ENCODE measurements around the gene TPM4.

TPM4 gene

DNA sequence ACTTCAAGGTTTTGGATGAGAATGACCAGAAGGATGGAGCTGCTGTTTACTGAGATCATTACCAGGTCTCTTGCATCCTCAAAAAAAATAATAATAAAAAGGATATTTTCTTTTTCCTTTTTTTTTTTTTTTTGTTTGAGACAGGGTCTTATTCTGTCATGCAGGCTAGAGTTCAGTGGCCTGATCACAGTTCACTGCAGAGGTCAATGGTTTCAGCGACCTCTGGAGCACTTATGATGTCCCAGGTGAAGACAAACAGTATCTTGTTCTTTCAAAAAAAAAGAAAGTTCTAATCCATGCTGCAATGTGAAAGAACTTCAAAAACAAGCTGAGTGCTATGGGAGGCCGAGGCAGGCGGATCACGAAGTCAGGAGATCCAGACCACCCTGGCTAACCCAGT lies 30.4 kb upstream of the TPM4 start:
- DNase-seq (ENCODE audit: low read depth), result no peak
- H3K4me3 ChIP-seq (ENCODE audit: low read length), result no peak overlapping the region
- TF ChIP-seq, protein P1, sequence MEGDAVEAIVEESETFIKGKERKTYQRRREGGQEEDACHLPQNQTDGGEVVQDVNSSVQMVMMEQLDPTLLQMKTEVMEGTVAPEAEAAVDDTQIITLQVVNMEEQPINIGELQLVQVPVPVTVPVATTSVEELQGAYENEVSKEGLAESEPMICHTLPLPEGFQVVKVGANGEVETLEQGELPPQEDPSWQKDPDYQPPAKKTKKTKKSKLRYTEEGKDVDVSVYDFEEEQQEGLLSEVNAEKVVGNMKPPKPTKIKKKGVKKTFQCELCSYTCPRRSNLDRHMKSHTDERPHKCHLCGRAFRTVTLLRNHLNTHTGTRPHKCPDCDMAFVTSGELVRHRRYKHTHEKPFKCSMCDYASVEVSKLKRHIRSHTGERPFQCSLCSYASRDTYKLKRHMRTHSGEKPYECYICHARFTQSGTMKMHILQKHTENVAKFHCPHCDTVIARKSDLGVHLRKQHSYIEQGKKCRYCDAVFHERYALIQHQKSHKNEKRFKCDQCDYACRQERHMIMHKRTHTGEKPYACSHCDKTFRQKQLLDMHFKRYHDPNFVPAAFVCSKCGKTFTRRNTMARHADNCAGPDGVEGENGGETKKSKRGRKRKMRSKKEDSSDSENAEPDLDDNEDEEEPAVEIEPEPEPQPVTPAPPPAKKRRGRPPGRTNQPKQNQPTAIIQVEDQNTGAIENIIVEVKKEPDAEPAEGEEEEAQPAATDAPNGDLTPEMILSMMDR (IDR thresholded peaks at IDR 0.05; ENCODE audit: insufficient read depth, low read depth, low read length, missing control alignments), result no peak

DNA sequence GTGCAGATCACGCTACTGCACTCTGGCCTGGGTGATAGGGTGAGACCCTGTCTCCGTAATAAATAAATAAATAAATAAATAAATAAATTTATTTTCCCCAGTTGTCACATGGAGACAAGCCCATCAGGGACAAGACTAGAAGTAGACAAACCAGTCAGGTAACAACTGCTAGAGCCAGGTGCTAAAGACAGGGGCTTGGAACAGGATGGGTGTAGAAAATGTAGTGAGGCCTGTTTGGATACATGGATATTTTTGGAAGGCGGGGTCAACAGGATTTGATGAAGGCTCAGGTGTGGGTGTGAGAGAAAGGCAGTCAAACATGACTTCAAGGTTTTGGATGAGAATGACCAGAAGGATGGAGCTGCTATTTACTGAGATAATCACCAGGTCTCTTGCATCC lies 27.7 kb upstream of the TPM4 start:
- peak; percentile 17 for DNase-seq (ENCODE audit: low read depth)
- TF ChIP-seq, protein P1 (IDR thresholded peaks at IDR 0.05; ENCODE audit: insufficient read depth, low read depth, low read length, missing control alignments), result no peak
- H3K4me3 ChIP-seq (ENCODE audit: low read length), result no peak overlapping the region

DNA sequence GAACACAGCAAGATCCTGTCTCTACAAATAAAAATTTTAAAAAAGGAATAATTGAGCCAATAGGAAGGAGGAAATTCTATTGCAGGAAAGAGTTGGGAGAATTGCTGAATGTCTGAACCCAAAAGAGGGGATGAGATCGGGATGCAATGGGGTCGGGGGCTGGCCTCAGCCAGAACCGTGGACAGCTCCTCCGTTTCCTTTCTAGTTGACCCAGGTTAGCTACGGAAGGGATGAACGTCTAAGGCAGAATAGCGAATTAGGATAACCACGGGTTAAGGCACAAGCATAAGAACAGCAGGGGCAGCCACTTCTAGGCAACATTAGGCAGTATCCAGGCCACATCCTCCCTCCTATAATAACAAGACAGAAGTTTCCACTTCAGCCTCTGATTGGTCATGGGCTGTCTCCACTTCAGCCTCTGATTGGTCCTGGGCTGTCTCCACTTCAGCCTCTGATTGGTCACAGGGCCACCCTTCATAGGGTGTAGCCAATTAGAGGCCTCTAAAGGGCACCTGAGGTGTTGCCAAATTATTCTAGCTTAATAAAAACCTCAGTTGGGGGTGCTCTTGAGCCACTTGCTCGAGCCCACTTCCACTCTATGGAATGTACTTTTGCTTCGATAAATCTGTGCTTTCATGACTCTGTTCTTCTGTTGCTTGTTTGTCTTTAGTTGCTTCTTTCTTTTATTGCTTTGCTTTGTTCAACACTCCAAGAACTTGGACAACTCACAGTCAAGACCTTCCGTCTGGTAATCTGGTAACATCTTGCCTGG lies 24.9 kb upstream of the TPM4 start:
- H3K4me3 ChIP-seq (ENCODE audit: low read length), result no peak overlapping the region
- TF ChIP-seq, protein P1 (IDR thresholded peaks at IDR 0.05; ENCODE audit: insufficient read depth, low read depth, low read length, missing control alignments), result no peak
- no peak for DNase-seq (ENCODE audit: low read depth)

DNA sequence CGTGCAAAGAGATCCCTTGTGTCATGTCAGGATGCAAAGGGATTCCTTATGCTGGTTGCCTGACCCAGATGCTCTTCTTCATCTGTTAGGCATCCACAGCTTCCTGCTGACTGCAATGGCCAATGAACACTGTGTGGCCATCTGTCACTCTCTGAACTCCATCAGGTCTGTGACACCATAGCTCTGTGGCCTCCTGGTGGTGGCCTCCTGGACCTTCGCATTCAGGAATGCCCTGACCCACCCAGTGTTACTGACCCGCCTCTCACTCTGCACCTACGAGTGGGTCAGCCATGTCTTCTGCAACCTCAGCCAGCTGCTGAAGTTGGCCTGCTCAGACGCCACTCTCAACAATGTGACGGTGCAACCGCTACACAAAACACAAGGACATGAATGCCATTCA lies 23.9 kb upstream of the TPM4 start:
- no peak for DNase-seq (ENCODE audit: low read depth)
- H3K4me3 ChIP-seq (ENCODE audit: low read length), result no peak overlapping the region
- TF ChIP-seq, protein P1 (IDR thresholded peaks at IDR 0.05; ENCODE audit: insufficient read depth, low read depth, low read length, missing control alignments), result no peak

DNA sequence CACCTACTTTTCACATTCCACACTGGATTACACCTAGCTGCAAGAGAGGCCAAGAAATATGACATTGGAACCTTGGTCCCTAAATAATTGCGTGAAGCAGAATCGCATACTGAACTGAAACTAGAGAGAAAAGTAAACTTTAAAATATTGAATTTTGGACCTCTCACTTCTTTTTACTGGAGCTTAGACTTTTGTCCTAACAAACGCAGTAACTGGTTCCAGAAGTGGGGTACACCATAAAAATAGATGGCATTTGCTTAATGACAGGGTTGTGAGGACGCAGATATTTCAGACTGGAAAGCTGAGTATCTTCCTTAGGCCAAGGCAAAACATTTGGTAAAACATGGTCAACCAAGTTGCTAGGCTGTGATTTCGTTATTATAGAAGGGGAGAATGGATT lies 19.2 kb upstream of the TPM4 start:
- H3K4me3 ChIP-seq (ENCODE audit: low read length), result no peak overlapping the region
- no peak for DNase-seq (ENCODE audit: low read depth)
- TF ChIP-seq, protein P1 (IDR thresholded peaks at IDR 0.05; ENCODE audit: insufficient read depth, low read depth, low read length, missing control alignments), result no peak

DNA sequence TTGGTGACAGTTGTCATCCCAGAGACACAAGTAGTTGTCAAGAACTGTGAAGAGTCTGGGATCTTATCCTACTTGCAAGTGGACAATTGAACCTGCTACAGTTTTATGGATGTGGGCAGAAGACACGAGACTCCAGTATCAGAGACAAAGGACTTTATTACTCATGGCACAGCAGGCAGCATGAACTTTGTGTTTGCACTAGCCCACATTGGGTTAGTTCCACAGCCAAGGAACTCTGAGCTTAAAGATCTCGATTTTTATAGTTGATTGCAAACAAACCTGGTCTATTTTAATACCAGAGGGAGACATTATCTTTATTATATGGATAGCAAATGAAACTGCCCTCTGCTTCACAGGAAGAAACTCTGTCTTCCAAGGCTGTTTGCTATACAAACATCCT lies 16.0 kb upstream of the TPM4 start:
- DNase-seq (ENCODE audit: low read depth), result no peak
- H3K4me3 ChIP-seq (ENCODE audit: low read length), result no peak overlapping the region
- TF ChIP-seq, protein P1 (IDR thresholded peaks at IDR 0.05; ENCODE audit: insufficient read depth, low read depth, low read length, missing control alignments), result no peak

DNA sequence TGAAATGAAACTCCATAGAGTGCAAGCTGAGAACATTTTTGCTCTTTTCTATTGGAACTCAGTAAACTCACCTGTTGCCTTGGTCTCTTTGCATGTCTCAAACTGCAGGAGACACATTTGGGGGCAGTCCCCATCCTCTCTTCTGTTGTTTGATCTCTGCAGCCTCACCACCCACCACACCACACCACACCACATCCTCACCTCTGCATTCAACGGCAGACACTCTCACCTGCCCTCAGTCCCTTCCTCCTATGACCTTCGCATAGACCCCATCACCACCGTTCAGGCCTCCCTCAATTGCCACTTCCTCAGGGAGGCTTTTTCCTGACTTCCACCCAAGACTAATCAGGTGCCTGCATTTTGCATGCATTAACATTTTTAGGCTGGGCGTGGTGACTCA lies 14.4 kb upstream of the TPM4 start:
- DNase-seq (ENCODE audit: low read depth), result no peak
- TF ChIP-seq, protein P1 (IDR thresholded peaks at IDR 0.05; ENCODE audit: insufficient read depth, low read depth, low read length, missing control alignments), result no peak
- H3K4me3 ChIP-seq (ENCODE audit: low read length), result no peak overlapping the region
